HG03469 (cell line): ENCODE results near the gene SPATA3.

Experiments
- ATAC-seq: cut with Tn5 transposase; IDR thresholded peaks from one replicate; pipeline ENCODE4 v1.9.1; 2021; ENCODE audit warnings: mild to moderate bottlenecking, moderate library complexity, moderate number of reproducible peaks; ENCODE audit not compliant: unreplicated experiment

Gene SPATA3

GRCh38 chr2:230995821-230996220 is at the start of gene SPATA3:
Gene SPATA3, plus strand, starts transcription at chr2:230996121. Its CDS starts 113 bp downstream, at chr2:230996234.
- no peak for ATAC-seq

- ATAC-seq = no peak
Observed at GRCh38 chr2:230946429-230947234, 49.3 kb upstream of the SPATA3 start.

DNA sequence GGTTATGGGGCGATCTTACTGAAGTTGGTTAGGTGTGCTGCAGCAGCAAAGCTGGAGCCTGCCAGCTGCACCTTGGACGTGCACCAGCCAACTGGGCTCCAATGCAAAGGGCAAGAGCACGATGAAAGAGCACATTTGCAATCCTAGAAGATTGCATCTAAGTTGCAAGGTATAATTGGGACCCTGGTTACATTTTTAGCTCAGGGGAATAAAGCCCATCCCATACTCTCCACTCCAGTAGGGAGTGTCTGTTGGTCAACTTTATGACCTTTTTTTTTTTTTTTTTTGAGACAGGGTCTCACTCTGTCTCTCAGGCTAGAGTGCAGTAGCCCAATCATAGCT is 48.7 kb upstream of the SPATA3 start:
- ATAC-seq = no peak

- ATAC-seq = peak; percentile 28
Observed at GRCh38 chr2:230947908-230948365, 48.0 kb upstream of the SPATA3 start.

- ATAC-seq = peak; percentile 35
Observed at GRCh38 chr2:230949966-230950873, 45.7 kb upstream of the SPATA3 start.

DNA sequence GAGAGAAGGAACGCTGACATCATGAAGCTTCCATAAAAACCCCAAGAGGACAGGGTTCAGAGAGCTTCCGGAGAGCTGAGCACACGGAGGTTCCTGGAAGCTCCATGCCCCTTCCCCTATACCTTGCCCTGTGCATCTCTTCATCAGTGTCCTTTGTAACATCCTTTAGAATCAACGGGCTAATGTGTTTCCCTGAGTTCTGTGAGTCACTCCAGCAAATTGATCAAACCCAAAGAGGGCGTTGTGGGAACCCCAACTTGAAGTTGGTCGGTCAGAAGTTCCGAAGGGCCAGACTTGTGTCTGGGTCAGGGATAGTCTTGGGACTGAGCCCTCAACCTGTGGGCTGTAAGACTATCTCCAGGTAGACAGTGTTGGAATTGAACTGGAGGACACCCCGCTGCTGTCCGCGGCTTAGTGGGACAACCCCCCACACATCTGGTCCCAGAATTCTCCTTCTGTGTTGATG is 45.0 kb upstream of the SPATA3 start:
- ATAC-seq = no peak

GRCh38 chr2:230951396-230951795 is 44.5 kb upstream of the SPATA3 start:
- no peak for ATAC-seq

- ATAC-seq = no peak
Observed at GRCh38 chr2:230952226-230952956, 43.5 kb upstream of the SPATA3 start.

GRCh38 chr2:230953845-230954244 is 42.1 kb upstream of the SPATA3 start:
- ATAC-seq = no peak

- ATAC-seq = no peak
Observed at GRCh38 chr2:230954746-230955145, 41.2 kb upstream of the SPATA3 start.

- no peak for ATAC-seq
Observed at GRCh38 chr2:230955163-230955737, 40.7 kb upstream of the SPATA3 start.

DNA sequence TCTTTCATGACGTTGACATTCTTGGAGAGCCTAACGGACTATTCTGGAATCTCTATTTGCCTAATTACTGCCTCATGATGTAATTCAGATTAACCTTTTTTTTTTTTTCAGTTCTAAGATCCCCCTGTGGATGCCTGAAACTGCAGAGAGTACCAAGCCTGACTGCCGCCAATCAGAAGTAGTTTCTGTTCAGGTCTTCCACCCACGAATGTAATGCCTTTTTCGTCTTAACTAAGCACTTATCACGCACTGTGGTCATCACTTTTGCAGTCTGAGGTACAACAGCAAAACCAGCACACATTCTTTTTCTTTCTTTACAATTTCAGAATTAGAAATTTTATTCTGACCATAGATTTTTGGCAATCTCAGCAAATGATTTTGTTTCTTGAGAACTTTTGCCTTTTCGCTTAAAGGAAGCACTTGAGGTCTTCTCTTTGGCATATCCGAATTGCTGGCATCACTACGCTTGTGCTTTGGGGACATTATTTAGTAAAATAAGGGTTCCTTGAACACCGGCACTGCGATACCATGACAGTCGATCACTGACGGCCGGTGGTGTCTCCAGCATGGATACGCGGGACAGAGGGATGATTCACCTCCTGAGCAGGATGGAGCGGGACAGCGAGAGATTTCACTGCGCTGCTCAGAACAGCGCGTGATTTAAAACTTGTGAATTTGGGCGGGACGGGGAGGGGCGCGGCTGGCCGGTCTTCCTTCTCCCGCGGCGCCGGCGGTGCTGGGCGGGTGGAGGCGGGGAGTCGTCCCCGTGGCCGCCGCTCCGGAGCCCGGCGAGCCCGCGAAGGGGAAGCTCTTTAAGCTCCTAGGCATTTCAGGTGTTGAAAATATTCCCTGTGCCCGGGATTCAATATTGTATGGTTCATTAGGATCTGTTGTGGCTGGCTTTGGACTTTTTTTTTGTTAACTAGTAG is 38.8 kb upstream of the SPATA3 start:
- peak; percentile 50 for ATAC-seq

- no peak for ATAC-seq
Observed at GRCh38 chr2:230957756-230958391, 38.0 kb upstream of the SPATA3 start.

DNA sequence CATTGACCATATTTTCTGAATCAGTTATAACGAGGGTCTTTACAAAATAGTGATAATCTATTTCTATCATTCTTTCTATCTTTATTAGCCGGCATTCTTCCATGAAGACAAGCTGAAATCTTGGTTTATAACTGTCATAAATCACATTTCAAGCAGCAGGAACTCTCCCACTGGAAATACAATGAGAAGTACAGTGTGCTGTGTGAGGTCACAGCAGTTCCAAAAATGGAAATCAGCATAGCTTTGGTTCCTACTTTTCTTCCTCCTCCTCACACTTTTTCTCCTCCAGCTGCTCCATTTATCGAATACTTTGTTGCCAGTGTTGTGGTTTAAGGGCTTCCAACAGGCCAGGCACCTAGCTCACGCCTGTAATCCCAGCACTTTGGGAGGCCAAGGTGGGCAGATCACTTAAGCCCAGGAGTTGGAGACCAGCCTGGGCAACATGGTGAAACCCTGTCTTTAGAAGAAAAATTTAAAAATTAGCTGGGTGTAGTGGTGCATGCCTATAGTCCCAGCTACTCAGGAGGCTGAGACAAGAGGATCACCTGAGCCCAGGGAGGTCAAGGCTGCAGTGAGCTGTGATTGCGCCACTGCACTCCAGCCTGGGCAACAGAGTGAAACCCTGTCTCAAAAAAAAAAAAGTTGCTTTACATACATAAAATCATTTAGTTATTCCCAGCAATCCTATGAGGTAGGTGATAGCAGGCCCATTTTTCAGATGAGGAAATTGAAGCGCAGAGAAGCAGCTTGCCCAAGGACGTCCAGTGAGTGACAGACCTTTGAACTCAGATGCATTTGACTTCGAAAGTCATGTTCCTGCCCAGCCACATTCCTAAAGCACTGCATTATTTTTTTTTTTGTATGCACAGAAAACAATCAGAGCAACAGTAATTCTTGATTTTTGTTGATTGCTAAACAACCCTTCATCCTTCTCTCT is 36.8 kb upstream of the SPATA3 start:
- no peak for ATAC-seq

DNA sequence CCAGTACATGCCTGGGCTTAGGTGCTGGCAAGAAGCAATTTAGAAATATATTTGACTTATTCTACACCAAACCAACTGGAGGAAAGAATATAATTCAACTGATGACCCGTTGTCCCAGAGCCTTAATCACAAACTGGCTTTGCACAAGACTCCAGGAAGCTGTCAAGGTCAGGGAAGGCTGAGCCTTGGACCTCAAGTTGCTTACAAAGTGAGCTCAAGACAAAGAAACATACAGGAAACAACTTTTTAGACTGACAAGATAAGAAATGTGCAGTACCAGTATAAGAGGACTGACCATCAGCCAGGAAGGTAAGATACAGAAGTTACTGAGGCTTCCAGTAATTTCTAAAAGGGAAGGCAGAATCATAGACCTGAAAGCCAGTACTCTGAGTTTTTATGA is 35.9 kb upstream of the SPATA3 start:
- no peak for ATAC-seq

GRCh38 chr2:230961091-230961491 is 34.8 kb upstream of the SPATA3 start:
- ATAC-seq = no peak

DNA sequence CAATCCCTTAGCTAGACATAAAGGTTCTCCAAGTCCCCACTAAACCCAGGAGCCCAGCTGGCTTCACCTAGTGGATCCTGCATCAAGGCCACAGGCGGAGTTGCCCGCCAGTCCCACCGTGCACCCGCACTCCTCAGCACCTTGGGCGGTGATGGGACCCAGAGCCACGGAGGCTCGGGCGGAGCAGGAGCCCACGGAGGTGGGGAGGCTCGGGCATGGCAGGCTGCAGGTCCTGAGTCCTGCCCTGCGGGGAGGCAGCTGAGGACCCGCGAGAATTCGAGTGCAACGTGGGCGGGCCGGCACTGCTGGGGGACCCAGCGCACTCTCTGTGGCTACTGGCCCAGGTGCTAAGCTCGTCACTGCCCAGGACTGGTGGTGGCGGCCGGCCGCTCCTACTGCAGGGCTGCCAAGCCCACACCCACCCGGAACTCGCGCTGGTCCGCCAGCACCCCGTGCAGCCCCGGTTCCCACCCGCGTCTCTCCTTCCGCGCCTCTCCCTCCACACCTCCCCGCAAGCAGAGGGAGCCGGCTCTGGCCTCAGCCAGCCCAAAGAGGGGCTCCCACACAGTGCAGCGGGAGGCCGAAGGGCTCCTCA is 31.7 kb upstream of the SPATA3 start:
- no peak for ATAC-seq

DNA sequence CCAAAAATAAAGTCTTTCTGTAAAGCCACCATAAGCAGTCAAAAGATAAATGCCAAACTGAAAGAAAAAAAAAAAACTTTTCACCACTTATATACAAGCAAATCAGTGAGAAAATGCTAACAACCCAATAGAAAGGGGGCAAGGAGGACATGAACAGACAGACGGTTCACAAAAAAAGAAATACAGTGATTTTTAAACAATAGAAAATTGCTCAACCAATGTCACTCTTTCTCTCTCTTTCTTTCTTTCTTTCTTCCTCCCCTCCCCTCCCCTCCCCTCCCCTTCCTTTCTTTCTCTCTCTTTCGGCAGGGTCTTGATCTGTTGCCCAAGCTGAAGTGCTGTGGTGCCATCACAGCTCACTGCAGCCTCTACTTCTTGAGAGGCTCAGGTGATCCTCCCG is 28.8 kb upstream of the SPATA3 start:
- no peak for ATAC-seq
